Measurements from ENCODE around the gene CRABP1. TPM values are rescaled to one million over a fixed set of nuclear protein-coding genes. Genes with fewer than 3 reads are reported as not detected.
A peak's percentile ranks its signal among the peaks of the same experiment; 100 is the strongest.

CRABP1 gene
- total and polyA plus RNA-seq, 10 of the 15 experiments (the other 5 are each of a cell fraction or from before 2014, with no cell fraction given), result 0.21 to 0.41 TPM; not detected in 8

GRCh38 chr15:78317145-78317836 is 22.9 kb upstream of the CRABP1 start (continued):
- no peak for TF ChIP-seq HSF1 (IDR thresholded peaks at IDR 0.05; ENCODE audit: low read depth, low read length)
- TF ChIP-seq CHD4 (IDR thresholded peaks at IDR 0.05), result no peak
- TF ChIP-seq RCOR1 (conservative IDR thresholded peaks at IDR 0.05; ENCODE audit: low read depth, low read length), result no peak
- TF ChIP-seq IRF3 (IDR thresholded peaks at IDR 0.05), result no peak
- no peak for TF ChIP-seq BRCA1 (IDR thresholded peaks at IDR 0.05; ENCODE audit: low read depth, low read length)
- no peak for TF ChIP-seq E4F1 (IDR thresholded peaks at IDR 0.05; ENCODE audit: borderline replicate concordance, partially characterized antibody)

GRCh38 chr15:78319588-78319987 is 20.6 kb upstream of the CRABP1 start:
- Histone ChIP-seq H4K20me1 (ENCODE audit: control insufficient read depth, insufficient read depth) (no peaks in the 10 kb centered on the region), H3K27me3 (replicated peaks in 1 of 2; ENCODE audit: control insufficient read depth in 2 of 2, insufficient read depth in 2 of 2, low read length in 1 of 2) (0 out of 4 replicates have a peak, but pooled peaks cover 0 to 1% of the 10 kb centered on the region in 2 experiments), H3K36me3 (ENCODE audit: control insufficient read depth in 2 of 2, insufficient read depth in 2 of 2, low read length in 1 of 2) (no peaks in the 10 kb centered on the region), H3K4me2 (ENCODE audit: control insufficient read depth, insufficient read depth) (no peak overlapping the region), H3K4me1 (ENCODE audit: control insufficient read depth, insufficient read depth, low read length) (no peaks in the 10 kb centered on the region; the same call in 1 of the 2 replicates), H3K79me2 (ENCODE audit: control insufficient read depth, insufficient read depth, low read length) (no peaks in the 10 kb centered on the region), H3K27ac (ENCODE audit: control insufficient read depth, insufficient read depth) (no peak overlapping the region), H2AFZ (ENCODE audit: control insufficient read depth, low read depth, low read length) (no peak overlapping the region), H3K9me3 (replicated peaks; ENCODE audit: control insufficient read depth, insufficient read depth, low read length) (no peaks in the 10 kb centered on the region), H3K9ac (ENCODE audit: control insufficient read depth, insufficient read depth, low read length) (no peak overlapping the region), H3K4me3 (no peak overlapping the region)
- POLR2A ChIA-PET, result no interaction called here
- TF ChIP-seq ZNF24 (IDR thresholded peaks at IDR 0.05) (no peak), BHLHE40 (IDR thresholded peaks at IDR 0.05; ENCODE audit: borderline replicate concordance in 1 of 2, low read depth in 2 of 2, low read length in 1 of 2) (0 out of 4 replicates have a peak, but pooled peaks of 1 of the 2 experiments have one; percentile 8)
- ATAC-seq (no peak), FAIRE-seq (no peak), DNase-seq (ENCODE audit: low read depth, low spot score) (no peak)
- in situ Hi-C loops (cut with MboI), result loop anchor here (10.0 kb wide), 1 partner anchor 95 kb away; no protein-coding TSS in a partner anchor
- WGBS (ENCODE audit: insufficient coverage, insufficient replicate concordance, low lambda C conversion rate, missing lambda C conversion rate), result 38% methylated on average over 10 of the region's 10 CpGs
- RAD21 ChIA-PET (ENCODE audit: unreplicated experiment), result no interaction called here
- CTCF ChIA-PET, result no interaction called here
- no TSS peak for BruUV-seq (replicated peaks)
- SMC1A ChIA-PET (ENCODE audit: uncharacterized antibody, unreplicated experiment), result no interaction called here
- intact Hi-C loops (cut with micrococcal nuclease; ENCODE audit: unreplicated experiment), result no loop called here

Measured in GM12878 (cell line).